Measurements from ENCODE around the gene RAB5A.

GRCh38 chr3:19938295-19938627 is 8.6 kb upstream of the RAB5A start:
- TF ChIP-seq CTCF (IDR thresholded peaks at IDR 0.05) (no peak), POLR2A (IDR thresholded peaks at IDR 0.05) (no peak)

Data from right lobe of liver (tissue), 4 donors.